HepG2 (cell line): Measurements from ENCODE around the gene KANSL3. TPM values are rescaled to one million over a fixed set of nuclear protein-coding genes. Genes with fewer than 3 reads are reported as not detected.
A peak's percentile ranks its signal among the peaks of the same experiment; 100 is the strongest.

Experiments used
- EEA1 ChIP-seq: sonication (generic); formaldehyde crosslinking; IDR thresholded peaks from 2 replicates; pipeline ENCODE4 v1.5.1; 2020; ENCODE audit warnings: mild to moderate bottlenecking, missing genetic modification reagents, borderline replicate concordance
- FOSL2 ChIP-seq: sonication (generic); formaldehyde crosslinking; IDR thresholded peaks from 2 replicates; pipeline ENCODE4 v1.4.0; 2020; ENCODE audit warnings: missing genetic modification reagents
- GTF2F1 ChIP-seq: fragments of 150-350 bp; IDR thresholded peaks from 2 replicates; pipeline ENCODE4 v1.6.1; 2014; ENCODE audit warnings: low read length
- HIVEP1 ChIP-seq: sonication (generic); formaldehyde crosslinking; IDR thresholded peaks from 2 replicates; pipeline ENCODE4 v1.4.0; 2020; ENCODE audit warnings: mild to moderate bottlenecking, missing genetic modification reagents
- JUN ChIP-seq: sonication (generic); formaldehyde crosslinking; IDR thresholded peaks from 2 replicates; pipeline ENCODE4 v1.4.0; 2020; ENCODE audit warnings: mild to moderate bottlenecking, missing genetic modification reagents
- KDM2A ChIP-seq: sonication (generic); formaldehyde crosslinking; IDR thresholded peaks from 2 replicates; pipeline ENCODE4 v1.4.0; 2020; ENCODE audit warnings: low read depth, missing genetic modification reagents, borderline replicate concordance
- NCOA1 ChIP-seq: sonication (generic); formaldehyde crosslinking; IDR thresholded peaks from 2 replicates; pipeline ENCODE4 v1.9.0; 2021; ENCODE audit warnings: missing genetic modification reagents
- REXO4 ChIP-seq: sonication (generic); formaldehyde crosslinking; IDR thresholded peaks from 2 replicates; pipeline ENCODE4 v1.8.0; 2022; ENCODE audit warnings: missing genetic modification reagents, mild to moderate bottlenecking, borderline replicate concordance
- SRF ChIP-seq: IDR thresholded peaks from 2 replicates; pipeline ENCODE4 v1.6.1; 2011; ENCODE audit warnings: mild to moderate bottlenecking, low read depth, low read length, moderate library complexity
- TCF7 ChIP-seq: sonication (generic); IDR thresholded peaks from 2 replicates; pipeline ENCODE4 v1.6.1; 2016; ENCODE audit warnings: antibody characterized with exemption, low read depth
- TOE1 ChIP-seq: sonication (generic); formaldehyde crosslinking; IDR thresholded peaks from 2 replicates; pipeline ENCODE4 v1.4.0; 2020; ENCODE audit warnings: mild to moderate bottlenecking, missing genetic modification reagents
- TRIM24 ChIP-seq: sonication (generic); formaldehyde crosslinking; IDR thresholded peaks from 2 replicates; pipeline ENCODE4 v1.8.0; 2022; ENCODE audit warnings: mild to moderate bottlenecking, missing genetic modification reagents
- ZNF180 ChIP-seq: sonication (generic); formaldehyde crosslinking; IDR thresholded peaks from 2 replicates; pipeline ENCODE4 v1.4.0; 2020; ENCODE audit warnings: low read depth, missing genetic modification reagents, borderline replicate concordance
- ZNF207 ChIP-seq: fragments of 450-650 bp; IDR thresholded peaks from 2 replicates; pipeline ENCODE4 v1.6.1; 2016; ENCODE audit warnings: antibody characterized with exemption, borderline replicate concordance
- ZNF292 ChIP-seq: sonication (generic); formaldehyde crosslinking; IDR thresholded peaks from 2 replicates; pipeline ENCODE4 v1.8.1; 2022; ENCODE audit warnings: mild to moderate bottlenecking, low read depth, missing genetic modification reagents, borderline replicate concordance
- ZNF354B ChIP-seq: sonication (generic); formaldehyde crosslinking; IDR thresholded peaks from 2 replicates; pipeline ENCODE4 v1.8.0; 2022; ENCODE audit warnings: mild to moderate bottlenecking, missing genetic modification reagents
- ZNF367 ChIP-seq: sonication (generic); formaldehyde crosslinking; IDR thresholded peaks from 2 replicates; pipeline ENCODE4 v1.4.0; 2020; ENCODE audit warnings: missing genetic modification reagents, borderline replicate concordance
- ZNF781 ChIP-seq: sonication (generic); formaldehyde crosslinking; IDR thresholded peaks from 2 replicates; pipeline ENCODE4 v1.5.1; 2020; ENCODE audit warnings: borderline replicate concordance, mild to moderate bottlenecking, missing genetic modification reagents; ENCODE audit errors: not compliant biosample characterization
- ZNF839 ChIP-seq: sonication (generic); formaldehyde crosslinking; IDR thresholded peaks from 2 replicates; pipeline ENCODE4 v1.4.0; 2020; ENCODE audit warnings: missing genetic modification reagents, mild to moderate bottlenecking, borderline replicate concordance
- polyA plus RNA-seq, 8 experiments: library from polyadenylated mRNA; depleted of rRNA in 3 of 8; stranded (reverse) in 7 of 8; unstranded in 1 of 8; fragments of >200 nt; fragmentation: Illumina TruSeq in 4 of 8; extraction: Trizol in 4 of 8; gene quantifications; 2 replicates each; pipeline versions ENCODE4 v1.2.1 to v1.2.3, GENCODE V29; 2011 to 2016; ENCODE audit warnings: low read depth in 4 of 8, missing spikeins in 1 of 8, mixed read lengths in 1 of 8; ENCODE audit not compliant: insufficient read depth in 1 of 8
- total RNA-seq, 5 experiments: library from RNA; depleted of rRNA; stranded (reverse); fragments of >200 nt; fragmentation: Illumina TruSeq; extraction: Trizol; gene quantifications; 2 replicates each; pipeline ENCODE4 v1.2.3, GENCODE V29; 2016; ENCODE audit warnings: low read depth in 1 of 5
- TF ChIP-seq, protein P1 (sequence below): sonication (generic); formaldehyde crosslinking; IDR thresholded peaks from 2 replicates; pipeline ENCODE4 v1.8.0; 2022; ENCODE audit warnings: missing genetic modification reagents, low read depth, mild to moderate bottlenecking, borderline replicate concordance
- TF ChIP-seq, protein P2 (sequence below): sonication (generic); formaldehyde crosslinking; IDR thresholded peaks from 2 replicates; pipeline ENCODE4 v1.8.0; 2023; ENCODE audit warnings: mild to moderate bottlenecking, missing genetic modification reagents
- TF ChIP-seq, protein P3 (sequence below): sonication (generic); formaldehyde crosslinking; IDR thresholded peaks from 2 replicates; pipeline ENCODE4 v1.4.0; 2020; ENCODE audit warnings: missing genetic modification reagents
- TF ChIP-seq, protein P4 (sequence below): IDR thresholded peaks from 2 replicates; pipeline ENCODE4 v1.6.1; 2016; ENCODE audit warnings: low read depth

KANSL3 gene
- total and polyA plus RNA-seq, 2 of the 13 experiments (the other 11 are each of a cell fraction or from before 2014, with no cell fraction given) = 20.8 to 37.3 TPM

DNA sequence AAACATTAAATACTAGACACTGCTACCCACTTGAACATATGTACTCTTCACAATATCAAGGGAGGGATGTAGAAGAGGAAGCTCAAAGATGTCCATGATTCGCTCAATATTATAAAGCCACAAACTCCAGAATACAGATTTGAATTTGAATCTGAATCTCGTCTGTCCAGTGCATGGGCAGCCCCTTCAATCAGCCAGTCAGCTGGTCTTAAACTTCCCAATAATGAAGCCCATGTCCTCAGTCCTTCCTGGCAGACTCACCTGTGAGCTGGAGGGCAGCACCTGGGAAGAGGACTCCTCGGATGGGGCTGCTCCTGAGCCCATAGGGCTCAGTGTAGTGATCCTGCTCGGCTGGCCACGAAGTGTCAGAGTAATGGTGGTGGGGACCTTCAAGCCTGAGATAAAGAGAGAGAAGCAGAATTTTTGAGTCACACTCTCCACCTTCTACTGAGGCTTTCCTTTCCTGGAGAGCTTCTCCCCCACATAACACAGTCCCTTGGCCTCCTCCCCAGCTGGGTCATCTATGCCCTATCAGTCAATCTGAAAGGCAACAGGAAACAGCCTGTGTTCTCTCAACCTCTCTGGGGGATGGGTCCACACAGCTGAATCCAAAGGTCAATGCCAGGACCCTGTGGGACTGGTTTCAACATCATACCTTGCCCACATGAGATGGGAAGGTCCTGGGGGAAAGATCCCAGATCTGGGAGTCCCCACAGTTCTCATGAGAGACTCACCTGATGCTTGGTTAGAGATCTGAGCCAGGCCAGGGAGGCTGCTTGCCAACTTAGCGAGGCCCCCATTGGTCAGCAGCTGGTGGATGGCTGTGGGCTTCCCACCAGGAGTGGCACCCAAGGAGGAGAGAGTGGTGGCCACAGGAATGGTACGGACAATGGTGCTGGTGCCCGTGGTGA, 36.5 kb downstream of the KANSL3 start (continued):
- TF ChIP-seq, protein P1, sequence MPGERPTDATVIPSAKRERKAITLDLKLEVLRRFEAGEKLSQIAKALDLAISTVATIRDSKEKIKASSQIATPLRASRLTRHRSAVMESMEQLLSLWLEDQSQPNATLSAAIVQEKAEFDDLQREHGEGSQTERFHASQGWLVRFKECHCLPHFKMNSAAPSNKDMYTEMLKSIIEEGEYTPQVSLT = no peak
- TF ChIP-seq, protein P2, sequence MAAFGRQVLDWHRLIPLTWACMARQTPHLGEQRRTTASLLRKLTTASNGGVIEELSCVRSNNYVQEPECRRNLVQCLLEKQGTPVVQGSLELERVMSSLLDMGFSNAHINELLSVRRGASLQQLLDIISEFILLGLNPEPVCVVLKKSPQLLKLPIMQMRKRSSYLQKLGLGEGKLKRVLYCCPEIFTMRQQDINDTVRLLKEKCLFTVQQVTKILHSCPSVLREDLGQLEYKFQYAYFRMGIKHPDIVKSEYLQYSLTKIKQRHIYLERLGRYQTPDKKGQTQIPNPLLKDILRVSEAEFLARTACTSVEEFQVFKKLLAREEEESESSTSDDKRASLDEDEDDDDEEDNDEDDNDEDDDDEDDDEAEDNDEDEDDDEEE = no peak
- TF ChIP-seq TRIM24 (peak; percentile 93), ZNF292 (CRISPR knock-in tag) (peak; percentile 80; the same call in 1 of the 2 replicates), TCF7 (no peak), ZNF354B (CRISPR knock-in tag) (no peak), ZNF207 (no peak), ZNF180 (CRISPR knock-in tag) (no peak), HIVEP1 (CRISPR knock-in tag) (peak; percentile 88), ZNF781 (peak; percentile 49), REXO4 (no peak), ZNF839 (no peak), EEA1 (no peak), TOE1 (CRISPR knock-in tag) (no peak), NCOA1 (0 out of 2 replicates have a peak, but pooled peaks have one; percentile 20), GTF2F1 (no peak), FOSL2 (peak; percentile 77), KDM2A (CRISPR knock-in tag) (peak; percentile 56; the same call in 1 of the 2 replicates), JUN (CRISPR knock-in tag) (peak; percentile 83; the same call in 1 of the 2 replicates), ZNF367 (CRISPR knock-in tag) (no peak), SRF (peak; percentile 40; the same call in 1 of the 2 replicates)
- TF ChIP-seq, protein P3, sequence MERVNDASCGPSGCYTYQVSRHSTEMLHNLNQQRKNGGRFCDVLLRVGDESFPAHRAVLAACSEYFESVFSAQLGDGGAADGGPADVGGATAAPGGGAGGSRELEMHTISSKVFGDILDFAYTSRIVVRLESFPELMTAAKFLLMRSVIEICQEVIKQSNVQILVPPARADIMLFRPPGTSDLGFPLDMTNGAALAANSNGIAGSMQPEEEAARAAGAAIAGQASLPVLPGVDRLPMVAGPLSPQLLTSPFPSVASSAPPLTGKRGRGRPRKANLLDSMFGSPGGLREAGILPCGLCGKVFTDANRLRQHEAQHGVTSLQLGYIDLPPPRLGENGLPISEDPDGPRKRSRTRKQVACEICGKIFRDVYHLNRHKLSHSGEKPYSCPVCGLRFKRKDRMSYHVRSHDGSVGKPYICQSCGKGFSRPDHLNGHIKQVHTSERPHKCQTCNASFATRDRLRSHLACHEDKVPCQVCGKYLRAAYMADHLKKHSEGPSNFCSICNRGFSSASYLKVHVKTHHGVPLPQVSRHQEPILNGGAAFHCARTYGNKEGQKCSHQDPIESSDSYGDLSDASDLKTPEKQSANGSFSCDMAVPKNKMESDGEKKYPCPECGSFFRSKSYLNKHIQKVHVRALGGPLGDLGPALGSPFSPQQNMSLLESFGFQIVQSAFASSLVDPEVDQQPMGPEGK (CRISPR knock-in tag) = peak; percentile 87
- TF ChIP-seq, protein P4, sequence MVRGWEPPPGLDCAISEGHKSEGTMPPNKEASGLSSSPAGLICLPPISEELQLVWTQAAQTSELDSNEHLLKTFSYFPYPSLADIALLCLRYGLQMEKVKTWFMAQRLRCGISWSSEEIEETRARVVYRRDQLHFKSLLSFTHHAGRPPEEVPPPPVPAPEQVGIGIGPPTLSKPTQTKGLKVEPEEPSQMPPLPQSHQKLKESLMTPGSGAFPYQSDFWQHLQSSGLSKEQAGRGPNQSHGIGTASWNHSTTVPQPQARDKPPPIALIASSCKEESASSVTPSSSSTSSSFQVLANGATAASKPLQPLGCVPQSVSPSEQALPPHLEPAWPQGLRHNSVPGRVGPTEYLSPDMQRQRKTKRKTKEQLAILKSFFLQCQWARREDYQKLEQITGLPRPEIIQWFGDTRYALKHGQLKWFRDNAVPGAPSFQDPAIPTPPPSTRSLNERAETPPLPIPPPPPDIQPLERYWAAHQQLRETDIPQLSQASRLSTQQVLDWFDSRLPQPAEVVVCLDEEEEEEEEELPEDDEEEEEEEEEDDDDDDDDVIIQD = peak; percentile 66; the same call in 1 of the 2 replicates
